Sigmoid colon (tissue), 7 donors: Measurements from ENCODE around the gene TAS1R1. TPM values are rescaled to one million over a fixed set of nuclear protein-coding genes. Genes with fewer than 3 reads are reported as not detected.

Experiments
- DNase-seq: peaks from one replicate; pipeline ENCODE4 v3.0.0-alpha.2; 2019
- H3K27ac ChIP-seq, 4 donors: fragments of 200-600 bp; sonication (generic); one replicate each; pipeline ENCODE4 v1.5.1; 2016 to 2019; ENCODE audit warnings: mild to moderate bottlenecking in 1 of 4
- H3K27me3 ChIP-seq, 3 donors: fragments of 200-600 bp; sonication (generic); one replicate each; pipeline ENCODE4 v1.5.1; 2019; ENCODE audit warnings: mild to moderate bottlenecking in 1 of 3
- H3K36me3 ChIP-seq, 4 donors: fragments of 200-600 bp; sonication (generic); one replicate each; pipeline ENCODE4 v1.5.1; 2016 to 2019
- H3K4me1 ChIP-seq, 4 donors: fragments of 200-600 bp; sonication (generic); one replicate each; pipeline ENCODE4 v1.5.1; 2017 to 2019
- H3K4me3 ChIP-seq, 4 donors: fragments of 200-600 bp; sonication (generic); one replicate each; pipeline ENCODE4 v1.5.1; 2017 to 2019; ENCODE audit warnings: mild to moderate bottlenecking in 2 of 4, moderate library complexity in 1 of 4
- H3K9me3 ChIP-seq, 4 donors: fragments of 200-600 bp in 3 of 4; sonication (generic) in 3 of 4; one replicate each; pipeline versions ENCODE4 v1.5.1 to v1.6.1; 2013 to 2019
- EP300 ChIP-seq, 4 donors: sonication (generic); formaldehyde crosslinking; IDR thresholded peaks; one replicate each; pipeline ENCODE4 v1.6.1; 2017; ENCODE audit warnings: antibody characterized with exemption in 4 of 4
- POLR2A ChIP-seq, 2 donors: fragments of 450-650 bp; IDR thresholded peaks; one replicate each; pipeline ENCODE4 v1.6.1; 2016; ENCODE audit warnings: antibody characterized with exemption in 2 of 2, mild to moderate bottlenecking in 2 of 2, moderate library complexity in 2 of 2
- POLR2AphosphoS5 ChIP-seq, 4 donors: sonication (generic); formaldehyde crosslinking; IDR thresholded peaks; one replicate each; pipeline ENCODE4 v1.6.1; 2017; ENCODE audit warnings: antibody characterized with exemption in 4 of 4
- WGBS, 2 donors: extraction: QIAGEN DNeasy Blood & Tissue Kit; methylation state at CpG; one replicate each; pipeline ENCODE4 v1.1.7; 2013; 5-methylcytosine and 5-hydroxymethylcytosine counted together
- intact Hi-C: fragments of 100-400 bp; cut with DNase I; formaldehyde crosslinking; loops from one replicate; pipeline ENCODE4 v1.15.1; 2023
- polyA plus RNA-seq, 3 donors: library from polyadenylated mRNA; stranded (reverse); fragments of 200-250 nt; gene quantifications; one replicate each; pipeline ENCODE4 v1.2.3, GENCODE V29; 2013
- total RNA-seq, 4 donors: library from RNA; depleted of rRNA; stranded (reverse); fragments of >200 nt; gene quantifications; one replicate each; pipeline ENCODE4 v1.1.0, GENCODE V29; 2016
- TF ChIP-seq, protein P1 (sequence below), 4 experiments: fragments of 450-650 bp in 3 of 4; fragments of 200-600 bp in 1 of 4; IDR thresholded peaks; one replicate each; pipeline ENCODE4 v1.5.1; 2016 to 2019; ENCODE audit warnings: antibody characterized with exemption in 4 of 4, mild to moderate bottlenecking in 3 of 4, moderate library complexity in 2 of 4
- donor health status: healthy with polysubstance abuse.
- donor health status: Bipolar disorder and iron deficiency.
- donor health status: healthy.

TAS1R1 gene
- total and polyA plus RNA-seq, 7 donors = 0.10 to 0.36 TPM; not detected in 5

GRCh38 chr1:6574025-6574620 is 19.0 kb downstream of the TAS1R1 start:
- intact Hi-C loops = no loop called here
- TF ChIP-seq, protein P1, sequence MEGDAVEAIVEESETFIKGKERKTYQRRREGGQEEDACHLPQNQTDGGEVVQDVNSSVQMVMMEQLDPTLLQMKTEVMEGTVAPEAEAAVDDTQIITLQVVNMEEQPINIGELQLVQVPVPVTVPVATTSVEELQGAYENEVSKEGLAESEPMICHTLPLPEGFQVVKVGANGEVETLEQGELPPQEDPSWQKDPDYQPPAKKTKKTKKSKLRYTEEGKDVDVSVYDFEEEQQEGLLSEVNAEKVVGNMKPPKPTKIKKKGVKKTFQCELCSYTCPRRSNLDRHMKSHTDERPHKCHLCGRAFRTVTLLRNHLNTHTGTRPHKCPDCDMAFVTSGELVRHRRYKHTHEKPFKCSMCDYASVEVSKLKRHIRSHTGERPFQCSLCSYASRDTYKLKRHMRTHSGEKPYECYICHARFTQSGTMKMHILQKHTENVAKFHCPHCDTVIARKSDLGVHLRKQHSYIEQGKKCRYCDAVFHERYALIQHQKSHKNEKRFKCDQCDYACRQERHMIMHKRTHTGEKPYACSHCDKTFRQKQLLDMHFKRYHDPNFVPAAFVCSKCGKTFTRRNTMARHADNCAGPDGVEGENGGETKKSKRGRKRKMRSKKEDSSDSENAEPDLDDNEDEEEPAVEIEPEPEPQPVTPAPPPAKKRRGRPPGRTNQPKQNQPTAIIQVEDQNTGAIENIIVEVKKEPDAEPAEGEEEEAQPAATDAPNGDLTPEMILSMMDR (IDR thresholded peaks at IDR 0.05) = no peak
- TF ChIP-seq EP300 (IDR thresholded peaks at IDR 0.05) (no peak), POLR2AphosphoS5 (IDR thresholded peaks at IDR 0.05) (no peak), POLR2A (IDR thresholded peaks at IDR 0.05) (no peak)
- 87 to 89% methylated on average over 8 of the region's 8 CpGs for WGBS, 2 donors

DNA sequence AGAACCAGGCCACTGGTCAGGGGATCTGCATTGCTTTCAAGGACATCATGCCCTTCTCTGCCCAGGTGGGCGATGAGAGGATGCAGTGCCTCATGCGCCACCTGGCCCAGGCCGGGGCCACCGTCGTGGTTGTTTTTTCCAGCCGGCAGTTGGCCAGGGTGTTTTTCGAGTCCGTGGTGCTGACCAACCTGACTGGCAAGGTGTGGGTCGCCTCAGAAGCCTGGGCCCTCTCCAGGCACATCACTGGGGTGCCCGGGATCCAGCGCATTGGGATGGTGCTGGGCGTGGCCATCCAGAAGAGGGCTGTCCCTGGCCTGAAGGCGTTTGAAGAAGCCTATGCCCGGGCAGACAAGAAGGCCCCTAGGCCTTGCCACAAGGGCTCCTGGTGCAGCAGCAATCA is 19.7 kb downstream of the TAS1R1 start:
- WGBS, 2 donors = 82 to 91% methylated on average over 14 of the region's 14 CpGs
- Histone ChIP-seq H3K4me1 (peaks cover 0 to 10% (median 9%) of the 10 kb centered on the region in 4 donors), H3K27me3 (no peaks in the 10 kb centered on the region), H3K4me3 (no peak overlapping the region), H3K27ac (no peak overlapping the region), H3K9me3 (no peaks in the 10 kb centered on the region), H3K36me3 (no peaks in the 10 kb centered on the region)
- no peak for DNase-seq
- intact Hi-C loops = no loop called here
- TF ChIP-seq POLR2AphosphoS5 (IDR thresholded peaks at IDR 0.05) = no peak
- TF ChIP-seq EP300 (IDR thresholded peaks at IDR 0.05) = no peak
- TF ChIP-seq, protein P1 (IDR thresholded peaks at IDR 0.05) = no peak
- no peak for TF ChIP-seq POLR2A (IDR thresholded peaks at IDR 0.05)

More at GRCh38 chr1:6574025-6574620, 19.0 kb downstream of the TAS1R1 start:
- Histone ChIP-seq H3K27ac (no peak overlapping the region), H3K27me3 (no peaks in the 10 kb centered on the region), H3K4me3 (no peak overlapping the region), H3K36me3 (no peaks in the 10 kb centered on the region), H3K4me1 (peaks cover 0 to 5% (median 5%) of the 10 kb centered on the region in 4 donors), H3K9me3 (no peaks in the 10 kb centered on the region)
- no peak for DNase-seq

GRCh38 chr1:6577831-6578525 is 22.9 kb downstream of the TAS1R1 start:
- 82 to 85% methylated on average over 6 of the region's 6 CpGs for WGBS, 2 donors
- Histone ChIP-seq H3K27me3 (no peaks in the 10 kb centered on the region), H3K36me3 (no peaks in the 10 kb centered on the region), H3K4me3 (no peak overlapping the region), H3K9me3 (no peaks in the 10 kb centered on the region), H3K27ac (peak overlapping the region in 2 of 4 donors; percentile 95 to 97), H3K4me1 (peaks cover 0 to 34% (median 29%) of the 10 kb centered on the region in 4 donors)
- TF ChIP-seq POLR2AphosphoS5 (IDR thresholded peaks at IDR 0.05) = no peak
- TF ChIP-seq, protein P1 (IDR thresholded peaks at IDR 0.05) = no peak
- TF ChIP-seq POLR2A (IDR thresholded peaks at IDR 0.05) = no peak
- no peak for TF ChIP-seq EP300 (IDR thresholded peaks at IDR 0.05)
- intact Hi-C loops = no loop called here
- DNase-seq = no peak

GRCh38 chr1:6578624-6579373 is 23.7 kb downstream of the TAS1R1 start:
- DNase-seq = no peak
- intact Hi-C loops = loop anchor here (1.0 kb wide), 1 partner anchor 24 kb away; the partner anchor contains the start of gene NOL9
- Histone ChIP-seq H3K9me3 (no peaks in the 10 kb centered on the region), H3K4me3 (peak overlapping the region in 3 of 4 donors; percentile 79 to 86 (median 86)), H3K27me3 (no peaks in the 10 kb centered on the region), H3K4me1 (peaks cover 0 to 34% (median 29%) of the 10 kb centered on the region in 4 donors), H3K36me3 (no peaks in the 10 kb centered on the region), H3K27ac (peak overlapping the region; percentile 92 to 97 (median 94))
- WGBS, 2 donors = 88 to 92% methylated on average over 14 of the region's 14 CpGs
- no peak for TF ChIP-seq POLR2AphosphoS5 (IDR thresholded peaks at IDR 0.05)
